ENCODE data around the gene AIFM2. TPM values are rescaled to one million over a fixed set of nuclear protein-coding genes. Genes with fewer than 3 reads are reported as not detected.

The AIFM2 gene
- total and polyA plus RNA-seq, 9 of the 15 experiments (the other 6 are each of a cell fraction or from before 2014, with no cell fraction given) = 2.7 to 14.1 (median 9.2) TPM

DNA sequence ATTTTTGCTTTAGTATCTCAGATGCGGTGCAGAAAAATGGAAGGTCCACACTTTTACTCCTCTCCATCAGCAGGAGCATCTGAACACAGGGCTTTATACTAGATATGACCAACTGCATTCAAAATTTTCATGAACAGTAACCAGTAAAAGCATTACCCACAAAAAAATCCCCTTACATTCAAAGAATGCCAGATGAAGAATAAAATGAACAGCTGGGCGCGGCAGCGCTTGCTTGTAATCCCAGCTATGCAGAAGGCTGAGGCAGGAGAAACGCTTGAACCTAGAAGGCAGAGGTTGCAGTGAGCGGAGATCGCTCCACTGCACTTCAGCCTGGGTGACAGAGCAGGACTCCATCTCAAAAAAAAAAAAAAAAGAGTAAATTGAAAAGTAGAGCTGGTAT is 34.6 kb upstream of the AIFM2 start:
- intact Hi-C loops (cut with micrococcal nuclease) (no loop called here), in situ Hi-C loops (cut with MboI) (no loop called here)
- H3K4me1 ChIP-seq (replicated peaks in 1 of 2; ENCODE audit: control insufficient read depth in 2 of 2, insufficient read depth in 2 of 2, low read length in 2 of 2) = peaks cover 2 to 26% of the 10 kb centered on the region in 2 experiments; a peak in 4 of 5 replicates
- FAIRE-seq (no peak), ATAC-seq (no peak), DNase-seq (ENCODE audit: extremely low read depth in 1 of 4, low spot score in 3 of 4) (no peak)
- H3K36me3 ChIP-seq (ENCODE audit: control insufficient read depth, insufficient read depth, low read length) = peaks cover 53% of the 10 kb centered on the region
- POLR2A ChIA-PET = interaction anchor here (0.6 to 1.7 kb wide), 8 partner anchors 8 to 48 kb away, joined by 3 to 5 read pairs (median 3); no protein-coding TSS in a partner anchor
- WGBS (ENCODE audit: insufficient coverage, low coverage, missing lambda C conversion rate) = 95% methylated on average over 7 of the region's 7 CpGs
- H3K79me2 ChIP-seq (ENCODE audit: control insufficient read depth, insufficient read depth, low read length) = peaks cover 85% of the 10 kb centered on the region
- CTCF ChIA-PET (ENCODE audit: low intra/inter-chr PET ratio) = no interaction called here
- no peak overlapping the region for H3K27ac ChIP-seq (ENCODE audit: extremely low read depth, low read depth, low read length)
- no TSS peak for BruUV-seq (replicated peaks)
- peaks cover 3% of the 10 kb centered on the region for H3K9me1 ChIP-seq (ENCODE audit: control insufficient read depth, insufficient read depth, low read length)
- H3K4me2 ChIP-seq (ENCODE audit: insufficient read depth, low read length) = no peak overlapping the region
- no peak overlapping the region for H2AFZ ChIP-seq (ENCODE audit: low read depth, low read length)
- peaks cover 55% of the 10 kb centered on the region for H4K20me1 ChIP-seq (replicated peaks; ENCODE audit: control insufficient read depth, insufficient read depth, low read length)
- no peak overlapping the region for H3K9ac ChIP-seq (ENCODE audit: insufficient read depth in 1 of 2, low read depth in 2 of 2, low read length in 2 of 2)
- peaks cover 3% of the 10 kb centered on the region; the same call in 1 of the 2 replicates for H3K9me3 ChIP-seq (replicated peaks; ENCODE audit: control insufficient read depth, insufficient read depth, low read depth, low read length)
- no peak overlapping the region for H3K4me3 ChIP-seq
- H3K27me3 ChIP-seq (ENCODE audit: control insufficient read depth in 2 of 2, insufficient read depth in 2 of 2, low read length in 2 of 2) = no peaks in the 10 kb centered on the region
- TF ChIP-seq ZNF263 (CRISPR knock-in tag; IDR thresholded peaks at IDR 0.05; ENCODE audit: borderline replicate concordance) (no peak), C11orf30 (IDR thresholded peaks at IDR 0.05; ENCODE audit: low read depth) (no peak), FOXP1 (CRISPR knock-in tag; IDR thresholded peaks at IDR 0.05) (no peak), RCOR1 (IDR thresholded peaks at IDR 0.05; ENCODE audit: borderline replicate concordance in 1 of 2, low read depth in 2 of 2, low read length in 2 of 2) (no peak), KDM4B (IDR thresholded peaks at IDR 0.05; ENCODE audit: borderline replicate concordance in 2 of 2, low read depth in 1 of 2) (no peak), ZNF584 (CRISPR knock-in tag; IDR thresholded peaks at IDR 0.05; ENCODE audit: low read depth) (no peak), ZNF347 (CRISPR knock-in tag; IDR thresholded peaks at IDR 0.05; ENCODE audit: low read depth) (no peak), RBM34 (IDR thresholded peaks at IDR 0.05; ENCODE audit: borderline replicate concordance, insufficient read depth, low read length) (no peak), ZSCAN29 (IDR thresholded peaks at IDR 0.05) (no peak), SMC3 (conservative IDR thresholded peaks at IDR 0.05; ENCODE audit: insufficient read depth, low read depth, low read length) (no peak), SRF (CRISPR knock-in tag; IDR thresholded peaks at IDR 0.05) (no peak), FOXA3 (CRISPR knock-in tag; conservative IDR thresholded peaks at IDR 0.05 in 1 of 2, IDR thresholded peaks at IDR 0.05 in 1 of 2) (no peak)
- TF ChIP-seq, protein P1, sequence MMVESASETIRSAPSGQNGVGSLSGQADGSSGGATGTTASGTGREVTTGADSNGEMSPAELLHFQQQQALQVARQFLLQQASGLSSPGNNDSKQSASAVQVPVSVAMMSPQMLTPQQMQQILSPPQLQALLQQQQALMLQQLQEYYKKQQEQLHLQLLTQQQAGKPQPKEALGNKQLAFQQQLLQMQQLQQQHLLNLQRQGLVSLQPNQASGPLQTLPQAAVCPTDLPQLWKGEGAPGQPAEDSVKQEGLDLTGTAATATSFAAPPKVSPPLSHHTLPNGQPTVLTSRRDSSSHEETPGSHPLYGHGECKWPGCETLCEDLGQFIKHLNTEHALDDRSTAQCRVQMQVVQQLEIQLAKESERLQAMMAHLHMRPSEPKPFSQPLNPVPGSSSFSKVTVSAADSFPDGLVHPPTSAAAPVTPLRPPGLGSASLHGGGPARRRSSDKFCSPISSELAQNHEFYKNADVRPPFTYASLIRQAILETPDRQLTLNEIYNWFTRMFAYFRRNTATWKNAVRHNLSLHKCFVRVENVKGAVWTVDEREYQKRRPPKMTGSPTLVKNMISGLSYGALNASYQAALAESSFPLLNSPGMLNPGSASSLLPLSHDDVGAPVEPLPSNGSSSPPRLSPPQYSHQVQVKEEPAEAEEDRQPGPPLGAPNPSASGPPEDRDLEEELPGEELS (CRISPR knock-in tag; IDR thresholded peaks at IDR 0.05; ENCODE audit: borderline replicate concordance) = no peak
- TF ChIP-seq, protein P2, sequence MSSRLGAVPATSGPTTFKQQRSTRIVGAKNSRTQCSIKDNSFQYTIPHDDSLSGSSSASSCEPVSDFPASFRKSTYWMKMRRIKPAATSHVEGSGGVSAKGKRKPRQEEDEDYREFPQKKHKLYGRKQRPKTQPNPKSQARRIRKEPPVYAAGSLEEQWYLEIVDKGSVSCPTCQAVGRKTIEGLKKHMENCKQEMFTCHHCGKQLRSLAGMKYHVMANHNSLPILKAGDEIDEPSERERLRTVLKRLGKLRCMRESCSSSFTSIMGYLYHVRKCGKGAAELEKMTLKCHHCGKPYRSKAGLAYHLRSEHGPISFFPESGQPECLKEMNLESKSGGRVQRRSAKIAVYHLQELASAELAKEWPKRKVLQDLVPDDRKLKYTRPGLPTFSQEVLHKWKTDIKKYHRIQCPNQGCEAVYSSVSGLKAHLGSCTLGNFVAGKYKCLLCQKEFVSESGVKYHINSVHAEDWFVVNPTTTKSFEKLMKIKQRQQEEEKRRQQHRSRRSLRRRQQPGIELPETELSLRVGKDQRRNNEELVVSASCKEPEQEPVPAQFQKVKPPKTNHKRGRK (tag; IDR thresholded peaks at IDR 0.05) = no peak
- TF ChIP-seq, protein P3, sequence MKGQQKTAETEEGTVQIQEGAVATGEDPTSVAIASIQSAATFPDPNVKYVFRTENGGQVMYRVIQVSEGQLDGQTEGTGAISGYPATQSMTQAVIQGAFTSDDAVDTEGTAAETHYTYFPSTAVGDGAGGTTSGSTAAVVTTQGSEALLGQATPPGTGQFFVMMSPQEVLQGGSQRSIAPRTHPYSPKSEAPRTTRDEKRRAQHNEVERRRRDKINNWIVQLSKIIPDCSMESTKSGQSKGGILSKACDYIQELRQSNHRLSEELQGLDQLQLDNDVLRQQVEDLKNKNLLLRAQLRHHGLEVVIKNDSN (CRISPR knock-in tag; IDR thresholded peaks at IDR 0.05) = no peak
- TF ChIP-seq, protein P4, sequence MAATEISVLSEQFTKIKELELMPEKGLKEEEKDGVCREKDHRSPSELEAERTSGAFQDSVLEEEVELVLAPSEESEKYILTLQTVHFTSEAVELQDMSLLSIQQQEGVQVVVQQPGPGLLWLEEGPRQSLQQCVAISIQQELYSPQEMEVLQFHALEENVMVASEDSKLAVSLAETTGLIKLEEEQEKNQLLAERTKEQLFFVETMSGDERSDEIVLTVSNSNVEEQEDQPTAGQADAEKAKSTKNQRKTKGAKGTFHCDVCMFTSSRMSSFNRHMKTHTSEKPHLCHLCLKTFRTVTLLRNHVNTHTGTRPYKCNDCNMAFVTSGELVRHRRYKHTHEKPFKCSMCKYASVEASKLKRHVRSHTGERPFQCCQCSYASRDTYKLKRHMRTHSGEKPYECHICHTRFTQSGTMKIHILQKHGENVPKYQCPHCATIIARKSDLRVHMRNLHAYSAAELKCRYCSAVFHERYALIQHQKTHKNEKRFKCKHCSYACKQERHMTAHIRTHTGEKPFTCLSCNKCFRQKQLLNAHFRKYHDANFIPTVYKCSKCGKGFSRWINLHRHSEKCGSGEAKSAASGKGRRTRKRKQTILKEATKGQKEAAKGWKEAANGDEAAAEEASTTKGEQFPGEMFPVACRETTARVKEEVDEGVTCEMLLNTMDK (IDR thresholded peaks at IDR 0.05; ENCODE audit: borderline replicate concordance, insufficient read depth, low read depth, low read length, poor library complexity, severe bottlenecking) = no peak
